Suprapubic skin (tissue), 4 donors: ENCODE data around the gene TSSK1B.

Source experiments
- CTCF ChIP-seq, 2 donors: fragments of 200-600 bp in 1 of 2; fragments of 450-650 bp in 1 of 2; sonication (generic) in 1 of 2; IDR thresholded peaks; one replicate each; pipeline ENCODE4 v1.5.1; 2016 to 2019; ENCODE audit warnings: antibody characterized with exemption in 2 of 2, mild to moderate bottlenecking in 1 of 2, moderate library complexity in 1 of 2
- POLR2A ChIP-seq, 2 donors: fragments of 450-650 bp; IDR thresholded peaks; one replicate each; pipeline ENCODE4 v1.6.1; 2017; ENCODE audit warnings: antibody characterized with exemption in 2 of 2, mild to moderate bottlenecking in 2 of 2, moderate library complexity in 2 of 2
- POLR2AphosphoS5 ChIP-seq, 3 donors: sonication (generic); formaldehyde crosslinking; IDR thresholded peaks; one replicate each; pipeline ENCODE4 v1.6.1; 2017; ENCODE audit warnings: antibody characterized with exemption in 3 of 3

- TF ChIP-seq CTCF (IDR thresholded peaks at IDR 0.05) (no peak), POLR2A (IDR thresholded peaks at IDR 0.05) (no peak), POLR2AphosphoS5 (IDR thresholded peaks at IDR 0.05) (no peak)
Observed at GRCh38 chr5:113450929-113451328, 16.1 kb upstream of the TSSK1B start.
